NAMALWA (cell line): ENCODE results near the gene FBL.
"Not testable (repeated sequence)": the region's sequence is repeated elsewhere in the genome, so short reads cannot be mapped to it uniquely, and the experiment has no call there.

Experiments
- DNase-seq: peaks from one replicate; pipeline ENCODE4 v3.0.0-alpha.2; 2015; ENCODE audit warnings: low spot score

FBL gene

GRCh38 chr19:39845933-39846677, at the start of gene FBL:
Gene FBL, minus strand, starts transcription at chr19:39846379. Its CDS starts 79 bp downstream, at chr19:39846300.
- DNase-seq = peak; percentile 96

GRCh38 chr19:39895096-39895495, 48.9 kb upstream of the FBL start:
- DNase-seq = not testable (repeated sequence)

DNA sequence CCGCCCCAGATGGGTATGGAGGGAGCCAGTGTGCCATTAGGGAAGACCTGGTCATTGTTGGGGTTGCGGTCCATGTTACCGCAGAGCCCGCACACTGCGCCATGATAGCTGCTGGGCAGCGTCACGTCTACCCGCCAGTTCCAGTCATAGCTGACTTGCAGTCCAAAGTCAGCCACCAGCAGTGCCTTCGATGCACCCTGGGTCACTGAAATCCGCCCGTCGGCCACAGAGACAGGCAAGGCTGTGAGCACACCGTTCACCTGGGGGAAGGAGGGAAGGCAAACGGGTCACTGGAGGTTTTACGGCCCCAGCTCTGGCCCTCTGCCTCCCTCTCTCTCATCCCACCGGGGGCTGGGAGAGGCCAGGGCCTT, 48.0 kb upstream of the FBL start:
- DNase-seq = not testable (repeated sequence)

DNA sequence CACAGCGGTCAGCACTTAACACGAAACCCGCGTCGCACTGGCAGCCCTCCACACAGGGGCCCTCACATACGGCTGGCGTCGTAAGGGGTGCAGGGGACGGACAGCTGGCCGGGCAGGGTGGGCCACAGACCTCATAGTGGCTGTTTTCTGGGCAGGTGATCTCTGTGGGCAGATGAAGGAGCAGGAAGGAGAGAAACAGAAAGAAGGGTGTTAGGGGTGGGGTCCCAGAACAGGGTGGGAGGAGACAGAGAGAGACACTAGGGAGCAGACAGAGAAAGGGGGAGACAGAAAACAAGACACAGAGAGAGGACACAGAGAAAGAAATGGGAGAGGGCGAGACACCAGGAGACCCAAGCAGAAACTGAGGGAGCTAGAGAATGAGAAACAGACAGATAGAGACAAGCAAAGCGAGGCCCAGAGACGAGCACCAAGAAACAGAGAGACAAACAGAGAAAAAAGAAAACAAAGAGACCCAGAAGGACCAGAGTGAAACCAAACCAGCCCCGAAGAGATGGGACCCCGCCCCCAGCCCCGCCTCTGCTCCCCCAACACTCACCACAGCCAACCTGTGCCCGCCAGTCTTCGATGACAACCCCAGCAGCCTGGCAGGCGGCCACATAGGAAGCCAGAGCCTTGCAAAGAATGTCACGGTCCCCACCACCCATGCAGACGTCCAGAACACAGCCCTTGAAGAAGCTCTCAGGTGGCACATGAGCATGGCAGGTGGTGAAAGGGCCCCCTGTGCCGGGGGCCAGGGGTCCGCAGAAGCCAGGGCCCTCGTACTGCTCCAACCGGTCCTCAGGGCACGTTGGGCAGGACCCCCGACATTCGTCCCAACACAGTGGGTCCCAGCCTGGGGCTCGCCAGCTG, 47.4 kb upstream of the FBL start:
- not testable (repeated sequence) for DNase-seq

- not testable (repeated sequence) for DNase-seq
These were observed 46.3 kb upstream of the FBL start for GRCh38 chr19:39892506-39892902.

DNA sequence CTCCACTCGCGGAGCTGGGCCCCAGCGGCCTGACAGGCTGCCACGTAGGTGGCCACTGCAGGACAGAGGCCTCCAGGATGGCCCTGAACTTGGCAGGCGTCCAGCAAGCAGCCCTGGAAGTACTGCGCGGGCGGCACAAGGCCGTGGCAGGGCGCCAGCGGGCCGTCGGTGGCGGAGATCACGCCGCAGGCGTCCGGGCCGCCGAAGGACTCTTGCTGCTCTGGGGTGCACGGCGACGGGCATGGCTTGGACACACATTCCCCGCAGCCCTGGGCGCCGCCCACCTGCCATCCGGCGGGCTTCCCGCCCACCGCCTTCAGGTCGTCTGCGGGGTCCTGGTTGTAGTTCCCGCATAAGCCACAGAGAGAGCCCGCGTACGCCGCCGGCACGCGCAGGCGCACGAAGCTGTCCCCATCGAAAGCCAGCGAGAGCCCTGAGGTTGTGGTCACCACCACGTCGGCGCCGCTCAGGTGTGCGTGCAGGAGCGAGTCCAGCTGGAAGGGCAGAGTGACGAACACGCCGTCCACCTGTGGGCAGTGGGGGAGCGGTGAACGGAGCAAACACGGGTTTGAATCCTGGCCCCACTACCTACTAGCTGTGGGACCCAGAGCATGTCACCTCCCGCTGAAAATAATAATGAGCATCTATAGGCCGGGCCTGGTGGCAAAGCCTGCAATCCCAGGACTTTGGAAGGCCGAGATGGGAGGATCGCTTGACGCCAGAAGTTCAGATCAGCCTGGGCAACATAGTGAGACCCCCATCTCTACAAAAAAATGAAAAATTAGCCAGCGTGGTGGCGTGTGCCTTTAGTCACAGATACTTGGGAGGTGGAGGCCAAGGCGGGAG, 45.7 kb upstream of the FBL start:
- not testable (repeated sequence) for DNase-seq

GRCh38 chr19:39890755-39891551, 44.8 kb upstream of the FBL start:
- no peak for DNase-seq

DNA sequence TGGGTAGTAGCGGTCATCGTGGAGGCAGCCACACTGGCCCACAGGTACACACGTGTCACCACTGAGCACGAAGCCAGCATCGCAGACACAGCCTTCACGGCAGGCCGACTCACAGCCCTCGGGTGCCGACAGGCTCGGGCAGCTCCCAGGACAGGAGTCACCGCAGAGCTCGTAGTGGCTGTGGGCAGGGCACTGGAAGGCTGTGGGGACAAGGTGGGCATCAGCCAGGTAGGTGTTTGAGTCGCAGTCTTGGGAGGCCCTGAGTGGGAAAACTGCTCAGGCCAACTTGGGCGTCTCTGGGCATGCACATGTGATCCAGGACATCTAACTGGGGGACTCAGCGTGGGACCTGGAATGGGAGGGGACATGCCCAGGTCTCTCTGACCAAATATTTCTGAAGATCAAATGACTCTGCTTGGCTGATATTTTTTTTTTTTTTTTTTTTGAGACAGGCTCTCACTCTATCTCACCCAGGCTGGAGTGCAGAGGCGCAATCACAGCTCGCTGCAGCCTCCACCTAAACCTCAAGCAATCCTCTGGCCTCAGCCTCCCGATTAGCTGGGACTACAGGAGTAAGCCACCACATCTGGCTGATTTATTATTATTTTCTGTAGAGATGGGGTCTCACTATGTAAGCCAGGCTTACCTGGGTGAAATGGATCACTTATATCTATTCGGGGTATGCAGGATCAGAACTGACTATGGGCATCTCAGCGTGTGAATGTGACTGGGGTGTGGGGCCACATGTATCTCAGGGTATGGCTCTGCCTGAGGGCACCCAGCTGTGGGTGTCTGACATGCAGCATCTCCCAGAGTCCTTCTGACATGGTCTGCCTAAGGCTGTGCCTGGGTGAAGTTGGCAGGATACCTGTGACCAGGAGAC, 43.9 kb upstream of the FBL start:
- not testable (repeated sequence) for DNase-seq

DNA sequence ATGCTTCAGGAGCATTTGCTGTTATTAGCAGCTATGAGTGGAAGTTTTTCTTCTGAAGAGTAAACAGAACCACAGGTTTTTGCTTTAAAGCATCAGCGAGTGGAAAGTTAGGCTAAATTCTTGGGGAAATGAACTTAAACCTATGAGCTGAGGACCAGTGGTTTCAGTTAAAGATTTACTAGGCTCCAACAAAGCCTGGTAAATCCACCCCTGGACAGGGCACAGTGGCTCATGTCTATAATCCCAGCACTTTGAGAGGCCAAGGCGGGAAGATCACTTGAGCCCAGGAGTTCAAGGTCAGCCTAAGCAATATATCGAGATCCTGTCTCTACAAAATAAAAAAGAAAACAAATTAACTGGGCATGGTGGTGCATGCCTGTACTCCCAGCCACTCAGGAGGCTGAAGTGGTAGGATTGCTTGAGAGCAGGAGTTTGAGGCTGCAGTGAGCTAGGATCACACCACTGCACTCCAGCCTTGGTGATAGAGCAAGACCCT, 41.3 kb upstream of the FBL start:
- DNase-seq = not testable (repeated sequence)

- DNase-seq = not testable (repeated sequence)
These were observed 39.8 kb upstream of the FBL start for GRCh38 chr19:39885821-39886554.

GRCh38 chr19:39884721-39885120, 38.5 kb upstream of the FBL start:
- DNase-seq = not testable (repeated sequence)

DNA sequence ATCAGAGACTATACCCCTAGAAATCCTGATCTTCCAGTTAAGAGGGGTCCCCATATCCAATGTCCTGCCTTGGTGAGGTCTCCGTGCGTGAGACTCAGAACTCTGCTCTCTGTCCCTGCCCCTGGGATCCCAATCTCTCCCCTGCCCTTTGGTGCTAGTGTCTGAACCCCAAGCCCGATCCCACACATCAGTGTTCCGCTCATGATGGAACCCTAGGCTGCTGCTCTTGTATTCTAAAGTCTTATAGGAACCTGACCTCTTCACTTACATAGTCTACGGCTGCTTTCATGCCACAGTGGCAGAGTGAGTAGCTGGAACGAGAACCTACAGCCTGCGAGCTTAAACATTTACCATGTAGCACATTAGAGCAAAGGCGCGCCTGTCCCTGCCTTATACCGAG, 36.5 kb upstream of the FBL start:
- not testable (repeated sequence) for DNase-seq

GRCh38 chr19:39881495-39882110, 35.4 kb upstream of the FBL start:
- DNase-seq = peak; percentile 73

DNA sequence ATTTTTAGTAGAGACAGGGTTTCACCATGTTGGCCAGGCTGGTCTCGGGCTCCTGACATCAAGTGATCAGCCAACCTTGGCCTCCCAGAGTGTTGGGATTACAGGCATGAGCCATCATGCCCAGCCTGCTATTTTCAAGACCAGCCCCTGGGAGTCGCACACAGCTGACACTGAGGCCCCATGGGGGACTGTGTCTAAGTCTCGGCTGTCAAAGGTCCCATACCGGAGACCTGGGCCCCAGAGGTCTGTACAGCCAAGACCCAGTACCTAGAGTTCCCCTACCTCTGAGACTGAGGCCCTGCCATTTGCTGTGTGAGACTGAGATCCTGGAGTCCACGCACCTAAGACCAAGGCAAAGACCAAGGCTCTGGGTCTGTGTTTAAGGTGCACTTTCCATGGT, 34.1 kb upstream of the FBL start:
- DNase-seq = not testable (repeated sequence)

DNA sequence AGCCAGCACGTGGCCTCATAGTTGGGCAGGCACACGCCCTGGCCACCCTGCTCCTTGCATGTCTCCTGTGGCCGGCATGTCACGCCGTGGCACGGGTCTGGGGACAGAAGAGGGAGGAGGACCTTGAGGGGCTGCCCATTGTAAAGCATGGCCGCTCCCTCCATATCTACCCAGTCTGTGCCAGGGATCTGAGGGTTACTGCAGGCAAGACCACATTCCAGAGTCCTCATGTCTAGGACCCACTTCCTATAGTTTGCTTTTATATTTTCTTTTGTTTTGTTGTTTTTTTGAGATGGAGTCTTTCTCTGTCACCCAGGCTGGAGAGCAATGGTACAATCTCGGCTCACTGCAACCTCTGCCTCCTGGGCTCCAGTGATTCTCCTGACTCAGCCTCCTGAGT, 33.6 kb upstream of the FBL start:
- DNase-seq = not testable (repeated sequence)

GRCh38 chr19:39878866-39879265, 32.7 kb upstream of the FBL start:
- not testable (repeated sequence) for DNase-seq

- DNase-seq = no peak
These were observed 32.2 kb upstream of the FBL start for GRCh38 chr19:39878398-39878797.

- DNase-seq = not testable (repeated sequence)
These were observed 31.8 kb upstream of the FBL start for GRCh38 chr19:39877982-39878381.

- not testable (repeated sequence) for DNase-seq
These were observed 31.3 kb upstream of the FBL start for GRCh38 chr19:39877488-39877887.
